ENCODE measurements around the gene SETD4.

DNA sequence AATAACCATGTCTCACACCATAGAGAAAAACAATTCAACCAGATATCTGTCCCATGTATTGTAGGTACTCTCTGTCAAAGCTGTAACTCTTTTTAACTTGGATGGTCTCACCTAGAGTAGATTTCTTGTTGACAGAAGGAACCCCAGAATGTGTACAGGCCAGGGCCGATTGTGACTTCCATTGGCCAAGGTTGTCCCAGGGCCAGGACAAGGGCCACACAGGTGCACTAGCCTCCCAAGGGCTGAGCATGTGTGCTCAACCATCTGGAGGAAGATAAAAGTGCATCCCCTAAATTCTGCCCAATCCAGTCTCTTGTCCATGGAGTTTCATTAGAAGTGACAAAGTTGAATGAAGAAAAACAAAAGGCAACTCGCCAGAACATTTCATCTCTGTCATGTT is 51.8 kb downstream of the SETD4 start:
- TF ChIP-seq, protein P1, sequence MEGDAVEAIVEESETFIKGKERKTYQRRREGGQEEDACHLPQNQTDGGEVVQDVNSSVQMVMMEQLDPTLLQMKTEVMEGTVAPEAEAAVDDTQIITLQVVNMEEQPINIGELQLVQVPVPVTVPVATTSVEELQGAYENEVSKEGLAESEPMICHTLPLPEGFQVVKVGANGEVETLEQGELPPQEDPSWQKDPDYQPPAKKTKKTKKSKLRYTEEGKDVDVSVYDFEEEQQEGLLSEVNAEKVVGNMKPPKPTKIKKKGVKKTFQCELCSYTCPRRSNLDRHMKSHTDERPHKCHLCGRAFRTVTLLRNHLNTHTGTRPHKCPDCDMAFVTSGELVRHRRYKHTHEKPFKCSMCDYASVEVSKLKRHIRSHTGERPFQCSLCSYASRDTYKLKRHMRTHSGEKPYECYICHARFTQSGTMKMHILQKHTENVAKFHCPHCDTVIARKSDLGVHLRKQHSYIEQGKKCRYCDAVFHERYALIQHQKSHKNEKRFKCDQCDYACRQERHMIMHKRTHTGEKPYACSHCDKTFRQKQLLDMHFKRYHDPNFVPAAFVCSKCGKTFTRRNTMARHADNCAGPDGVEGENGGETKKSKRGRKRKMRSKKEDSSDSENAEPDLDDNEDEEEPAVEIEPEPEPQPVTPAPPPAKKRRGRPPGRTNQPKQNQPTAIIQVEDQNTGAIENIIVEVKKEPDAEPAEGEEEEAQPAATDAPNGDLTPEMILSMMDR (IDR thresholded peaks at IDR 0.05) = no peak
- no peak for TF ChIP-seq EZH2 (IDR thresholded peaks at IDR 0.05; ENCODE audit: borderline replicate concordance, insufficient read depth, low read depth, low read length, poor library complexity, severe bottlenecking)
